Skin epidermis (tissue), 12 donors: ENCODE data around the gene BCL2.
A peak's percentile ranks its signal among the peaks of the same experiment; 100 is the strongest.
"Not testable (repeated sequence)": the region's sequence is repeated elsewhere in the genome, so short reads cannot be mapped to it uniquely, and the experiment has no call there.

Experiments used
- H3K27ac ChIP-seq, 21 experiments: fragments of 200-600 bp; sonication (generic) in 11 of 21; one replicate each; pipeline ENCODE4 v1.5.0; 2020; ENCODE audit warnings: mild to moderate bottlenecking in 3 of 21, inconsistent platforms in 2 of 21, moderate library complexity in 2 of 21
- H3K4me3 ChIP-seq, 7 experiments: fragments of 200-600 bp; sonication (generic) in 2 of 7; one replicate each; pipeline ENCODE4 v1.5.0; 2020; ENCODE audit warnings: inconsistent platforms in 2 of 7, mild to moderate bottlenecking in 2 of 7, moderate library complexity in 1 of 7

The BCL2 gene

DNA sequence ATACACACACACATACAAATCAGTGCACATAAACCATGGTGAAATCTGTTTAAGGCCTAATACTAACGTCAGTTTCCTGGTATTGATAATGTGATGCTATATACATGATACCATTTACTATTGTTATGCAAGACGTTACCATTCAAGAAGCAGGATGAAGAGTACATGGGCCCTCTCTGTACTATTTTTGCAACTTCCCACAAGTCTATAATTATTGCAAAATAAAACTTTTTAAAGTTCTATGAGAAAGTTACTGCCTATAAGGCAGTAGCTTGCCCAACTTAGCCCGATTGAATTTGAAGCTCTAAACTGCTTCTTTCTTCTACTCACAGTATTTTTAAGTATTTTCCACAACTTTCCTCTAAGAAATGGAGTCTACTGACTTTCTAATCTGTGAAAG lies 74.0 kb downstream of the BCL2 start:
- Histone ChIP-seq H3K27ac (no peak overlapping the region), H3K4me3 (no peak overlapping the region)

- H3K4me3 ChIP-seq, result no peak overlapping the region
- no peak overlapping the region for H3K27ac ChIP-seq
Measured at GRCh38 chr18:63244607-63245006, 75.0 kb downstream of the BCL2 start.

DNA sequence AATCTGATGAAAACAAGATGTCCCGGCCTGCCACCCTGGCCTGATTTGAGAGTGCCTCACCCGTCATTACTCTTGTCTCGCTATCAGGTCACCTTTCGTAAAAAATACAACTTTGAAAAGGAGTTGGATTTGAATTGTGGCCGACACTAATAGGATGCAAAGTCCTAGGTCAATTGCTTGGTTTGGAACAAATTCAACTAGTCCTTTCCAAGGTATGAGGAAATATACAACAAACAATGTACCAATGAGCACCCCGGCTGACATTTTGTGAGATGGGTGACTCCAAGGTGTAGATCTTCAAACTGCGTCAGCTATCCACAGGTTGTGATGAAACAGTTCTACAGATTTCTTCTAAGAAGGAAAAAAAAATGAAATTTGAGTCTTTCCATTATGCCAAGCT lies 77.8 kb downstream of the BCL2 start:
- H3K4me3 ChIP-seq, result no peak overlapping the region
- H3K27ac ChIP-seq, result no peak overlapping the region

GRCh38 chr18:63241317-63241712 lies 78.3 kb downstream of the BCL2 start:
- H3K4me3 ChIP-seq, result no peak overlapping the region
- H3K27ac ChIP-seq, result no peak overlapping the region

- H3K4me3 ChIP-seq, result no peak overlapping the region
- no peak overlapping the region for H3K27ac ChIP-seq
Measured at GRCh38 chr18:63240531-63241316, 78.8 kb downstream of the BCL2 start.

GRCh38 chr18:63238693-63239075 lies 80.9 kb downstream of the BCL2 start:
- Histone ChIP-seq H3K4me3 (no peak overlapping the region), H3K27ac (peak overlapping the region in 18 of 21 experiments; percentile 16 to 85 (median 69))

DNA sequence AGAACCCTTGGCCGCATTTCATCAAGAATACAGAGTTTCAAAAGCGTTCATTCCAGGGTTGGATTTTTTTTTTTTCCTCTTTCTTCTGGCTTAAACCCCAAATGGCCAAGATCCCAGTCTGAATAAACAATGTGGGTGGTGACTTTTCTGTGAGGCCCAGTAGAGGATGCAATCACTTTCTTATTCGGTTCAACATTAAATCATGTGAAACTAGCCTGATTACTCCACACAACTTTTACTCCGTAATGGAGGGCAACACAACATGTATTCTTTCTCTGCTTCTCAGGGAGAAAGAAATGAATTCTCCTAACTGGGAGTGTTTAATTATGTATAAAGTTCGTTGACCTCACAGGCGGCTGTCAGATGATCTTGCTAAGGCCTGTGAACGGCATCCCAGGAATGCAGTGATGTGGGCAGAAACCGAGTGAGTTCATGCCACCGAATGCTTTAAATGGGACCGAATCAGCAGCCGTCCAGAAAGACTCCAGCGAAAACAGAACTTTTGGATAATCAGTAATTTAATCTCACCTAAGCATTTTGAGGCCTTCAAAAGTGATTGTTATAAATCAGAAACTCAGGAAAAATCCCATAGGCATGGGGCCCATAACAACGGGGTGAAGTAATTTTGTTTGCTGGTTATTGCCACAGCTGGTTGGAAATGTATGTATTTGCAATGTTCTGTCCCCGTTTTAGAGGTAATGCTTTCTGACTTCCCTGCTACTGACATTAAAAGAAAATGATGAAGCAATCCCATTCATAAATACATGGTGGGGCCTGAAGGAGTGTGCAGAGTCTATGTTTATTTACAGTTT lies 81.5 kb downstream of the BCL2 start:
- no peak overlapping the region for H3K4me3 ChIP-seq
- H3K27ac ChIP-seq, result peak overlapping the region in 18 of 21 experiments; percentile 19 to 85 (median 72)

DNA sequence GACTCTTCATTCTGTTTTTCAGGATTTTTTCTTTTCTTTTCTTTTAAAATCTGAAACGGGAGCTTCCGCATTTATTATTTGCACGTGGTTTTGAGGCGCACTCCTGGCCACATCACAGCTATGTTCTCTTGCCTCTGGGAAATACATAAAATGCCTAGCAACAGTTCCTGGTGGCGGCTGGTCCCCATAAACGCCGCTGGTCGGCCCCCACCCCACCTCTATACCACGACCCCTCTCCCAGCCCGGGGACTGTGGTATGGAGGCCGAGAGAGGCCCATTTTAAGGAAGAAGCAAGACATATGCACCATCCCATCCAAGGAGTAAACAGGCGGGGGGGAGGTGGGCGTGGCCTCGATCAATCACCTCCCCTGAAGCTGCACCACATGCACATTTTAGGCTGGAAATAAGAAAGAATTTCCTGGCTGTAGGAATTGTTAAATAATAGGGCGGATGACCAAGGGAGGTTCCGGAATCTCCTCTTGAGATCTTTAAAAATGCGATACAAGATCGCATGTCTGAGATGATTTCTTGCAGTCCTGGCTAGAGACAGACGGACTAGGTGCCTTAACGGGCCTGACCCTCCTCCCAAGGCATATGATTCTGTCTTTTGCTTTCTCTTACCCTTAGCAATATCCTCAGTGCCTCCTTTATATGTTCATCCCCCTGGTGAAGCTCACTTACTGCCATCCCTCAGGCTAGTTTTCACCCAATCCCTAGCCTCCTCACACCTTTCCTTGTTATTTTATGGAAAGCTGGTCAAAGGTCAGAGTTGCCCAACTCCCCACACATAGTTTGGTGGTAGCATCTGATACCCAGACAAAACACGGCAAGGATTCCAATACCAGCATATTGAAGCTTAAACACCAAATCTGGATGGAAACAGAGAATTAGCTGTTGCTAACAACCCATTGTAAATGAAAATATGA lies 82.4 kb downstream of the BCL2 start:
- H3K27ac ChIP-seq, result peak overlapping the region in 19 of 21 experiments; percentile 35 to 85 (median 71)
- peak overlapping the region in 2 of 7 experiments; percentile 3 to 4 for H3K4me3 ChIP-seq

GRCh38 chr18:63236406-63236805 lies 83.2 kb downstream of the BCL2 start:
- peak overlapping the region in 1 of 7 experiments; percentile 3 for H3K4me3 ChIP-seq
- peak overlapping the region in 19 of 21 experiments; percentile 35 to 85 (median 71) for H3K27ac ChIP-seq

DNA sequence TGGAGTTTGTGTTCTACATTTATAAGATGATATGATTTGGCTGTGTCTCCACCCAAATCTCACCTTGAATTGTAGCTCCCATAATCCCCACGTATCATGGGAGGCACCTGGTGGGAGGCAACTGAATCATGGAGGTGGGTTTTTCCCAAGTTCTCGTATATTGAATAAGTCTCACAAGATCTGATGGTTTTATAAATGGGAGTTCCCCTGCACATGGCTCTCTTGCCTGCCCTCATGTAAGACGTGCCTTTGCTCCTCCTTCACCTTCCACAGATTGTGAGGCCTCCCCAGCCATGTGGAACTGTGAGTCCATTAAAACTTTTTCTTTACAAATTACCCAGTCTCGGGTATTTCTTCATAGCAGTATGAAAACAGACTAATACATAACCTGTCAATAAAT lies 83.6 kb downstream of the BCL2 start:
- H3K4me3 ChIP-seq, result not testable (repeated sequence)
- peak overlapping the region in 9 of 21 experiments; percentile 52 to 84 (median 71) for H3K27ac ChIP-seq

DNA sequence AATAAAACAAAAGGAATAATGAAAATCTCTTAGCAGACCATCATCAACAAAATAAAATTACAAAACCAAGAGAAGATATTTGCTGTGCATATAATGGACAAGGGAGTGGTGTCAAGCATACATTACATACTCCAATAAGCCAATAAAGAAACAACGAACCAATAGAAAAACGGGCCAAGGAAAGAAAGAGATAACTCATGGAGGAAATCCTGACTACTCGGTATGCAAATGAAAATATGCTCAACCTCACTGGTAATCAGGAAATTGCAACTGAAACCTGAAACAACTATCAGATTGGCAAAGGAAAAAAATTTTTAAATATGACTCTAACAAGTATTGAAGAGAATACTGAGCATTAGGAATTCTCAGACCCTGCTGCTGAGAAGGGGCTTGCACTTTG lies 84.7 kb downstream of the BCL2 start:
- Histone ChIP-seq H3K4me3 (no peak overlapping the region), H3K27ac (peak overlapping the region in 2 of 21 experiments; percentile 18 to 37)

- peak overlapping the region in 2 of 21 experiments; percentile 18 to 37 for H3K27ac ChIP-seq
- no peak overlapping the region for H3K4me3 ChIP-seq
Measured at GRCh38 chr18:63234432-63234831, 85.1 kb downstream of the BCL2 start.

- Histone ChIP-seq H3K4me3 (no peak overlapping the region), H3K27ac (no peak overlapping the region)
Measured at GRCh38 chr18:63233334-63233733, 86.2 kb downstream of the BCL2 start.

DNA sequence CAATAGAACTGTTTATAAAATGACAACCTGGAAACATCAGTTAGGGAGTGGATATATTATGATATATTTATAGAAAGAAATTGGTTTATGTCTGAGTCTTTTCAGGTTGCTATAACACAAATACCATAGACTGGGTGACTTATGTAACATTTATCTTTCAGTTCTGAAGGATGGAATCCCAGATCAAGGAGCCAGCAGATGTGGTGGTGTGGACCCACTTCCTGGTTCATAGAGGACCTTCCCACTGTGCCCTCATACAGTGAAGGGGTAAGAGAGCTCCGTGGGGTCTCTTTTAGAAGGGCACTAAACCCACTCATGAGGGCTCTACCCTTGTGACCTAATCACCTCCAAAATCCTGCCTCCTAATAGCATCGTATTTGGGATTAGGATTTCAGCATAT lies 86.7 kb downstream of the BCL2 start:
- H3K4me3 ChIP-seq, result no peak overlapping the region
- H3K27ac ChIP-seq, result peak overlapping the region in 1 of 21 experiments; percentile 30

- Histone ChIP-seq H3K4me3 (no peak overlapping the region), H3K27ac (peak overlapping the region in 4 of 21 experiments; percentile 4 to 41 (median 22))
Measured at GRCh38 chr18:63229971-63230370, 89.6 kb downstream of the BCL2 start.

- Histone ChIP-seq H3K27ac (no peak overlapping the region), H3K4me3 (no peak overlapping the region)
Measured at GRCh38 chr18:63225434-63225833, 94.1 kb downstream of the BCL2 start.

- H3K27ac ChIP-seq, result no peak overlapping the region
- no peak overlapping the region for H3K4me3 ChIP-seq
Measured at GRCh38 chr18:63224630-63225029, 94.9 kb downstream of the BCL2 start.

- H3K27ac ChIP-seq, result no peak overlapping the region
Measured at GRCh38 chr18:63223837-63224236, 95.7 kb downstream of the BCL2 start.

DNA sequence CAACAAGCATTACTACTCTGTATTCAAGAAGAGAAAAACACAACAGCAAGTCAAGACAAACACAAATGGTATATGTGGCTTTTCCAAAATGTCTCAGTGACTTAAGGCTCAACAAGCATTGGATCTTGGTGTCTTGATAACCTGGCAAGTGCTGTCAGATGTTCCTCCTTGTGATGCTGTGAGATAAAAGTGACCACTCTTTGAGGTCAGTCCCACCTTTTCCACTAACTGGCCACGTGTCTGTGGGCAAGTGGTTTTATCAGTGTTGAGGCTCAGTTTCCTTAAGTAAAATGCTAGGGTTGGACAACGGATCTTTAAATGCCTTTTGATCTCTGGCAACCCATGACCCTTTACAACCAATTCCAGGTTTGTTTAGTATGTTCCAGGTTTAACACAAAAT lies 98.7 kb downstream of the BCL2 start:
- no peak overlapping the region for H3K27ac ChIP-seq

More at GRCh38 chr18:63223837-63224236, 95.7 kb downstream of the BCL2 start:
- H3K4me3 ChIP-seq, result no peak overlapping the region

DNA sequence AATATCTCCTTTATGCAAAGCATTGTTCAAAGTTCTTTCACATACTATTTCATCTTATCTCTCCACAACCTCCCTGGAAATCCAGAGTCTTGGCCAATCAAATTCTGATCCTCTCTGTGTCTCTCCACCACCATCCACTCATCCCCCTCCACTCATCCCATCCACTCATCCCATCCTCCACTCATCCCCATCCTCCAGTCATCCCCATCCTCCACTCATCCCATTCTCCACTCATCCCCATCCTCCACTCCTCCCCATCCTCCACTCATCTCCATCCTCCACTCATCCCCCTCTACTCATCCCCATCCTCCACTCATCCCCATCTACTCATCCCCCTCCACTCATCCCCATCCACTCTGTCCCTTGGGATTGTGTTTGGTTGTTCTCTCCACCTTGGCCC lies 101.1 kb downstream of the BCL2 start:
- H3K27ac ChIP-seq, result peak overlapping the region in 1 of 21 experiments; percentile 48

More for the DNA sequence above, 98.7 kb downstream of the BCL2 start:
- no peak overlapping the region for H3K4me3 ChIP-seq

More for the DNA sequence above, 101.1 kb downstream of the BCL2 start:
- H3K4me3 ChIP-seq, result no peak overlapping the region
